B cell (primary cell): ENCODE results near the gene AMIGO2. TPM values are rescaled to one million over a fixed set of nuclear protein-coding genes. Genes with fewer than 3 reads are reported as not detected.

Source experiments
- ATAC-seq: fragments of 200-7000 bp; cut with Tn5 transposase; one replicate; pipeline ENCODE4 v1.10.0; 2021; ENCODE audit warnings: low read depth, mild to moderate bottlenecking, moderate number of reproducible peaks, moderate library complexity
- CTCF ChIA-PET: fragments of 350-600 bp; sonication (Branson Sonifier 250); formaldehyde crosslinking; loops from one replicate; lab custom pipeline; 2021; ENCODE audit warnings: antibody characterized with exemption, inconsistent platforms; lab: Charles Lee
- POLR2A ChIA-PET: fragments of 350-600 bp; sonication (Branson Sonifier 250); formaldehyde crosslinking; loops from one replicate; lab custom pipeline; 2021; ENCODE audit warnings: antibody characterized with exemption; lab: Charles Lee
- DNase-seq: peaks from one replicate; pipeline ENCODE4 v3.0.0; 2013
- H2AFZ ChIP-seq: 2 replicates; pipeline ENCODE4 v1.6.1; 2012; ENCODE audit warnings: mild to moderate bottlenecking, low read depth, low read length; ENCODE audit not compliant: insufficient read depth, poor library complexity, severe bottlenecking
- H3K27ac ChIP-seq, 2 donors: 1 replicate in 1 of 2; 2 replicates in 1 of 2; pipeline ENCODE4 v1.5.1; 2012 to 2013; ENCODE audit warnings: low read length in 2 of 2, mild to moderate bottlenecking in 2 of 2, moderate library complexity in 1 of 2
- H3K27me3 ChIP-seq, 4 experiments: fragments of 200-600 bp in 1 of 4; sonication (generic) in 1 of 4; replicated peaks in 1 of 4; 1 replicate in 2 of 4; 2 replicates in 2 of 4; pipeline versions ENCODE4 v1.6.1 to v1.7.0; 2013 to 2016; ENCODE audit warnings: low read length in 3 of 4, mild to moderate bottlenecking in 2 of 4, mixed read lengths in 1 of 4, moderate library complexity in 1 of 4; ENCODE audit not compliant: insufficient read depth in 4 of 4, control insufficient read depth in 3 of 4; ENCODE audit errors: control extremely low read depth in 1 of 4
- H3K36me3 ChIP-seq, 2 experiments: replicated peaks in 1 of 2; 1 replicate in 1 of 2; 2 replicates in 1 of 2; pipeline versions ENCODE4 v1.6.1 to v1.7.1; 2013; ENCODE audit warnings: low read length in 1 of 2; ENCODE audit not compliant: insufficient read depth in 2 of 2, control insufficient read depth in 1 of 2; ENCODE audit errors: control extremely low read depth in 1 of 2, extremely low read depth in 1 of 2
- H3K4me1 ChIP-seq, 2 donors: fragments of 200-600 bp in 1 of 2; sonication (generic) in 1 of 2; 1 replicate in 1 of 2; 2 replicates in 1 of 2; pipeline versions ENCODE4 v1.5.1 to v1.6.1; 2013 to 2017; ENCODE audit warnings: low read length in 2 of 2; ENCODE audit not compliant: control insufficient read depth in 2 of 2, insufficient read depth in 2 of 2
- H3K4me2 ChIP-seq: replicated peaks from 2 replicates; pipeline ENCODE3; 2012; ENCODE audit warnings: mild to moderate bottlenecking, low read depth, low read length; ENCODE audit not compliant: poor library complexity, severe bottlenecking
- H3K4me3 ChIP-seq, 5 experiments: fragments of 200-600 bp in 1 of 5; sonication (generic) in 1 of 5; 1 replicate in 3 of 5; 2 replicates in 2 of 5; pipeline versions ENCODE4 v1.5.1 to v1.7.0; 2011 to 2016; ENCODE audit warnings: low read length in 4 of 5, mild to moderate bottlenecking in 4 of 5, low read depth in 2 of 5, control low read depth in 1 of 5, moderate library complexity in 1 of 5; ENCODE audit not compliant: insufficient read depth in 1 of 5; ENCODE audit errors: control extremely low read depth in 1 of 5, extremely low read depth in 1 of 5
- H3K79me2 ChIP-seq: fragments of 200-600 bp; sonication (generic); one replicate; pipeline ENCODE4 v1.6.0; 2016; ENCODE audit warnings: low read length; ENCODE audit not compliant: control insufficient read depth, insufficient read depth
- H3K9ac ChIP-seq: fragments of 200-600 bp; sonication (generic); 2 replicates; pipeline ENCODE4 v1.6.1; 2017; ENCODE audit warnings: mild to moderate bottlenecking, low read length, moderate library complexity
- H3K9me3 ChIP-seq, 3 donors: one replicate each; pipeline versions ENCODE4 v1.6.1 to v1.7.1; 2013; ENCODE audit warnings: low read length in 2 of 3; ENCODE audit not compliant: control insufficient read depth in 2 of 3, insufficient read depth in 1 of 3; ENCODE audit errors: control extremely low read depth in 1 of 3
- H4K20me1 ChIP-seq: 2 replicates; pipeline ENCODE4 v1.6.0; 2012; ENCODE audit warnings: mild to moderate bottlenecking, low read length; ENCODE audit not compliant: insufficient read depth, control insufficient read depth, poor library complexity, severe bottlenecking
- H3K27ac Mint-ChIP-seq: one replicate; pipeline ENCODE4 v1.8.0; 2021; ENCODE audit warnings: mixed read lengths
- H3K27me3 Mint-ChIP-seq: one replicate; pipeline ENCODE4 v1.8.0; 2021; ENCODE audit warnings: mixed read lengths
- H3K4me1 Mint-ChIP-seq: one replicate; pipeline ENCODE4 v1.8.0; 2021; ENCODE audit warnings: mixed read lengths
- H3K4me3 Mint-ChIP-seq: one replicate; pipeline ENCODE4 v1.8.0; 2021; ENCODE audit warnings: mixed read lengths
- H3K9me3 Mint-ChIP-seq: one replicate; pipeline ENCODE4 v1.8.0; 2022; ENCODE audit warnings: mixed read lengths; ENCODE audit not compliant: insufficient read depth
- CTCF ChIP-seq: fragments of 200-600 bp; IDR thresholded peaks from one replicate; pipeline ENCODE4 v1.8.0; 2022; ENCODE audit warnings: antibody characterized with exemption, mild to moderate bottlenecking
- EZH2 ChIP-seq: IDR thresholded peaks from 2 replicates; pipeline ENCODE4 v1.6.1; 2012; ENCODE audit warnings: borderline replicate concordance, low read depth, mild to moderate bottlenecking, moderate library complexity, low read length; ENCODE audit not compliant: insufficient read depth, poor library complexity, severe bottlenecking
- WGBS: methylation state at CpG from one replicate; pipeline ENCODE4 v1.1.5; 2013; ENCODE audit warnings: missing lambda C conversion rate; ENCODE audit not compliant: insufficient coverage; 5-methylcytosine and 5-hydroxymethylcytosine counted together
- intact Hi-C: fragments of 100-400 bp; cut with micrococcal nuclease; formaldehyde crosslinking; loops from one replicate; pipeline ENCODE4 v1.10.0; 2022
- polyA plus RNA-seq: library from polyadenylated mRNA; depleted of rRNA; stranded (reverse); fragments of >200 nt; gene quantifications from 2 replicates; pipeline ENCODE4 v1.2.3, GENCODE V29; 2012
- total RNA-seq, 2 donors: library from RNA; stranded (reverse); fragments of 120-200 nt in 1 of 2; gene quantifications; 1 replicate in 1 of 2; 2 replicates in 1 of 2; pipeline versions ENCODE4 v1.2.3 to v1.2.4, GENCODE V29; 2013 to 2022

Gene AMIGO2
- total and polyA plus RNA-seq, 2 donors (not counting 1 experiment from before 2014, with no cell fraction given): 10.4 to 11.8 TPM

GRCh38 chr12:47028186-47028585 is 51.6 kb downstream of the AMIGO2 start:
- peaks cover 0 to 3% of the 10 kb centered on the region in 2 donors for H3K4me1 ChIP-seq
- no peak overlapping the region for H2AFZ ChIP-seq
- 100% methylated on average over 1 of the region's 5 CpGs for WGBS
- no peak overlapping the region for H3K27ac ChIP-seq
- intact Hi-C loops: loop anchor here (10.0 kb wide), 1 partner anchor 363 kb away; no protein-coding TSS in a partner anchor
- TF ChIP-seq CTCF (no peak), EZH2 (no peak)
- ChIA-PET CTCF (interaction anchor here (1.5 to 1.7 kb wide), 2 partner anchors 8 to 380 kb away, joined by 6 read pairs; no protein-coding TSS in a partner anchor), POLR2A (interaction anchor here (0.7 kb wide), 1 partner anchor 127 kb away, joined by 3 read pairs; no protein-coding TSS in a partner anchor)
- Mint-ChIP-seq H3K27ac (no peak overlapping the region), H3K4me3 (no peak overlapping the region), H3K4me1 (peaks cover 5% of the 10 kb centered on the region), H3K27me3 (no peaks in the 10 kb centered on the region), H3K9me3 (no peaks in the 10 kb centered on the region)
- no peak for ATAC-seq
- H3K79me2 ChIP-seq: no peaks in the 10 kb centered on the region
- no peak overlapping the region for H3K4me3 ChIP-seq
- H3K4me2 ChIP-seq: no peak overlapping the region
- H3K9me3 ChIP-seq: no peaks in the 10 kb centered on the region
- no peaks in the 10 kb centered on the region for H3K36me3 ChIP-seq
- peaks cover 0 to 4% (median 1%) of the 10 kb centered on the region in 4 experiments for H3K27me3 ChIP-seq
- no peaks in the 10 kb centered on the region for H4K20me1 ChIP-seq
- no peak overlapping the region for H3K9ac ChIP-seq
- DNase-seq: no peak

Other genes with a start within 250 kb of the AMIGO2 start
- 45.8 and 48.0 TPM in 2 replicates for gene PCED1B, start 338 bp downstream of the AMIGO2 start, total RNA-seq
- gene PCED1B, start 338 bp downstream of the AMIGO2 start, polyA plus RNA-seq: 16.9 and 26.2 TPM in 2 replicates